Liver (tissue), 3 donors: Measurements from ENCODE around the gene A2ML1.

ENCODE experiments used
- ATF3 ChIP-seq: IDR thresholded peaks from 2 replicates; pipeline ENCODE4 v1.6.1; 2016; ENCODE audit warnings: antibody characterized with exemption
- CTCF ChIP-seq: fragments of 150-350 bp; IDR thresholded peaks from 2 replicates; pipeline ENCODE4 v1.5.1; 2017; ENCODE audit warnings: improper control_type of control experiment, low read depth, low read length; ENCODE audit not compliant: missing input control
- EGR1 ChIP-seq, 2 donors: IDR thresholded peaks; 2 replicates each; pipeline ENCODE4 v1.6.1; 2016 to 2018; ENCODE audit warnings: antibody characterized with exemption in 2 of 2, low read depth in 2 of 2
- FOXA1 ChIP-seq: IDR thresholded peaks from 2 replicates; pipeline ENCODE4 v1.6.1; 2016; ENCODE audit warnings: antibody characterized with exemption
- FOXA2 ChIP-seq: IDR thresholded peaks from 2 replicates; pipeline ENCODE4 v1.6.1; 2016; ENCODE audit warnings: antibody characterized with exemption
- HNF4A ChIP-seq, 2 donors: conservative IDR thresholded peaks; 2 replicates each; pipeline ENCODE4 v1.6.1; 2016; ENCODE audit warnings: antibody characterized with exemption in 2 of 2, mild to moderate bottlenecking in 2 of 2
- JUND ChIP-seq, 2 donors: IDR thresholded peaks; 2 replicates each; pipeline ENCODE4 v1.6.1; 2016; ENCODE audit warnings: antibody characterized with exemption in 2 of 2
- MAX ChIP-seq: IDR thresholded peaks from 2 replicates; pipeline ENCODE4 v1.6.1; 2016; ENCODE audit warnings: antibody characterized with exemption
- RAD21 ChIP-seq, 2 donors: IDR thresholded peaks; 2 replicates each; pipeline ENCODE4 v1.6.1; 2016; ENCODE audit warnings: antibody characterized with exemption in 2 of 2, mild to moderate bottlenecking in 2 of 2
- REST ChIP-seq: IDR thresholded peaks from 2 replicates; pipeline ENCODE4 v1.6.1; 2016; ENCODE audit warnings: antibody characterized with exemption, mild to moderate bottlenecking
- RXRA ChIP-seq, 2 donors: IDR thresholded peaks; 2 replicates each; pipeline ENCODE4 v1.6.1; 2017 to 2018; ENCODE audit warnings: antibody characterized with exemption in 2 of 2, mild to moderate bottlenecking in 1 of 2
- TAF1 ChIP-seq: conservative IDR thresholded peaks from 2 replicates; pipeline ENCODE4 v1.6.1; 2016; ENCODE audit warnings: antibody characterized with exemption, mild to moderate bottlenecking
- YY1 ChIP-seq: IDR thresholded peaks from 2 replicates; pipeline ENCODE4 v1.6.1; 2016; ENCODE audit warnings: antibody characterized with exemption, mild to moderate bottlenecking
- ZBTB33 ChIP-seq: IDR thresholded peaks from 2 replicates; pipeline ENCODE4 v1.6.1; 2016; ENCODE audit warnings: antibody characterized with exemption
- donor health status: healthy.
- donor health status: healthy.

GRCh38 chr12:8828257-8829124 is 6.1 kb downstream of the A2ML1 start:
- TF ChIP-seq CTCF (no peak), REST (no peak), MAX (no peak), ATF3 (no peak), YY1 (no peak), RAD21 (IDR thresholded peaks at IDR 0.05) (no peak), TAF1 (no peak), JUND (IDR thresholded peaks at IDR 0.05) (no peak), RXRA (IDR thresholded peaks at IDR 0.05) (no peak), EGR1 (IDR thresholded peaks at IDR 0.05; ENCODE audit: low read depth in 2 of 2) (no peak), FOXA2 (no peak), HNF4A (conservative IDR thresholded peaks at IDR 0.05) (no peak), ZBTB33 (no peak), FOXA1 (no peak)
